Measurements from ENCODE around the gene SLC6A12.

- TF ChIP-seq POLR2AphosphoS5 (IDR thresholded peaks at IDR 0.05; ENCODE audit: insufficient read depth, low read depth, low read length) (no peak), POLR2A (IDR thresholded peaks at IDR 0.05; ENCODE audit: low read depth, low read length) (no peak), CTCF (IDR thresholded peaks at IDR 0.05; ENCODE audit: extremely low read depth in 1 of 2, insufficient read depth in 1 of 2, low read depth in 1 of 2, low read length in 2 of 2) (no peak), EZH2 (IDR thresholded peaks at IDR 0.05; ENCODE audit: borderline replicate concordance, low read depth, low read length, severe bottlenecking) (no peak), MYC (IDR thresholded peaks at IDR 0.05; ENCODE audit: low read depth, low read length) (no peak), FOS (IDR thresholded peaks at IDR 0.05; ENCODE audit: borderline replicate concordance, insufficient read depth, low read length) (no peak)
- TF ChIP-seq, protein P1, sequence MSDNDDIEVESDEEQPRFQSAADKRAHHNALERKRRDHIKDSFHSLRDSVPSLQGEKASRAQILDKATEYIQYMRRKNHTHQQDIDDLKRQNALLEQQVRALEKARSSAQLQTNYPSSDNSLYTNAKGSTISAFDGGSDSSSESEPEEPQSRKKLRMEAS (IDR thresholded peaks at IDR 0.05; ENCODE audit: insufficient read depth, insufficient read length), result no peak
These were observed 40.1 kb upstream of the SLC6A12 start for GRCh38 chr12:254039-254438.

All from endothelial cell of umbilical vein (primary cell).